Keratinocyte (primary cell): ENCODE measurements around the gene DAGLA. TPM values are rescaled to one million over a fixed set of nuclear protein-coding genes. Genes with fewer than 3 reads are reported as not detected.

ENCODE experiments used
- DNase-seq: peaks from one replicate; pipeline ENCODE4 v3.0.0-alpha.2; 2011; ENCODE audit warnings: low read depth, missing footprints, low spot score
- FAIRE-seq: peaks from 2 replicates; lab custom pipeline; 2011; peaks lifted over from hg19 to GRCh38; lab: Jason Lieb, UNC
- H2AFZ ChIP-seq: 2 replicates; pipeline ENCODE4 v1.6.0; 2012; ENCODE audit warnings: low read length, control low read depth, inconsistent platforms; ENCODE audit not compliant: control insufficient read depth
- H3K27ac ChIP-seq: 2 replicates; pipeline ENCODE4 v1.5.1; 2011; ENCODE audit warnings: low read length; ENCODE audit not compliant: control insufficient read depth, insufficient read depth
- H3K27me3 ChIP-seq: 3 replicates; pipeline ENCODE4 v1.6.0; 2011; ENCODE audit warnings: low read length; ENCODE audit not compliant: control insufficient read depth, insufficient read depth; ENCODE audit errors: extremely low read depth
- H3K36me3 ChIP-seq, 2 experiments: 2 replicates in 1 of 2; 3 replicates in 1 of 2; pipeline ENCODE4 v1.5.1; 2011; ENCODE audit warnings: low read length in 2 of 2, mild to moderate bottlenecking in 1 of 2; ENCODE audit not compliant: control insufficient read depth in 2 of 2, insufficient read depth in 2 of 2; ENCODE audit errors: extremely low read depth in 1 of 2
- H3K4me1 ChIP-seq: 3 replicates; pipeline ENCODE4 v1.5.1; 2011; ENCODE audit warnings: low read length; ENCODE audit not compliant: control insufficient read depth, insufficient read depth; ENCODE audit errors: extremely low read depth
- H3K4me2 ChIP-seq: 3 replicates; pipeline ENCODE4 v1.6.0; 2011; ENCODE audit warnings: low read depth, low read length; ENCODE audit not compliant: control insufficient read depth, insufficient read depth; ENCODE audit errors: extremely low read depth
- H3K4me3 ChIP-seq, 3 experiments: fragments of 200-600 bp in 1 of 3; sonication (generic) in 1 of 3; 2 replicates in 2 of 3; 3 replicates in 1 of 3; pipeline ENCODE4 v1.5.1; 2011 to 2016; ENCODE audit warnings: low read length in 3 of 3, mild to moderate bottlenecking in 3 of 3, control low read depth in 2 of 3, inconsistent platforms in 1 of 3, low read depth in 1 of 3, mixed read lengths in 1 of 3, mixed run types in 1 of 3, moderate library complexity in 1 of 3; ENCODE audit not compliant: control insufficient read depth in 2 of 3, insufficient read depth in 2 of 3; ENCODE audit errors: extremely low read depth in 1 of 3
- H3K79me2 ChIP-seq: 2 replicates; pipeline ENCODE4 v1.6.0; 2012; ENCODE audit warnings: low read length; ENCODE audit not compliant: control insufficient read depth, insufficient read depth
- H3K9ac ChIP-seq: 3 replicates; pipeline ENCODE4 v1.6.0; 2011; ENCODE audit warnings: low read length; ENCODE audit not compliant: control insufficient read depth, insufficient read depth; ENCODE audit errors: extremely low read depth
- H3K9me1 ChIP-seq: 3 replicates; pipeline ENCODE4 v1.6.0; 2011; ENCODE audit warnings: low read length; ENCODE audit not compliant: control insufficient read depth, insufficient read depth; ENCODE audit errors: extremely low read depth
- H3K9me3 ChIP-seq: 2 replicates; pipeline ENCODE4 v1.5.1; 2012; ENCODE audit warnings: low read depth, low read length; ENCODE audit not compliant: control insufficient read depth
- H4K20me1 ChIP-seq: 3 replicates; pipeline ENCODE4 v1.6.0; 2011; ENCODE audit warnings: low read length; ENCODE audit not compliant: control insufficient read depth, insufficient read depth; ENCODE audit errors: extremely low read depth
- CTCF ChIP-seq, 3 experiments: IDR thresholded peaks in 1 of 3; conservative IDR thresholded peaks in 1 of 3; optimal IDR thresholded peaks in 1 of 3; 2 replicates in 2 of 3; 3 replicates in 1 of 3; pipeline versions ENCODE3 to v1.5.1; 2011; ENCODE audit warnings: low read length in 3 of 3, mild to moderate bottlenecking in 3 of 3, moderate library complexity in 2 of 3, control low read depth in 1 of 3, inconsistent platforms in 1 of 3; ENCODE audit not compliant: insufficient read depth in 2 of 3; ENCODE audit errors: extremely low read depth in 1 of 3
- EZH2 ChIP-seq: IDR thresholded peaks from one replicate; pipeline ENCODE4 v1.6.1; 2012; ENCODE audit warnings: inconsistent platforms, mild to moderate bottlenecking, low read length, moderate library complexity
- dilution Hi-C: fragments of 300-500 bp; cut with MboI; formaldehyde crosslinking; loops from one replicate; pipeline ENCODE4 v1.7.0; 2020; ENCODE audit warnings: low sequenced_read_pairs; ENCODE audit not compliant: extremely low pct_ligation_motif_present
- polyA plus RNA-seq, 5 experiments: library from polyadenylated mRNA; depleted of rRNA in 3 of 5; stranded (reverse) in 3 of 5; stranded (forward) in 1 of 5; unstranded in 1 of 5; fragments of >200 nt; gene quantifications; 1 replicate in 1 of 5; 2 replicates in 3 of 5; 3 replicates in 1 of 5; pipeline versions ENCODE4 v1.2.1 to v1.2.3, GENCODE V29; 2011 to 2012; ENCODE audit warnings: missing spikeins in 2 of 5, low read depth in 1 of 5, low replicate concordance in 1 of 5

The DAGLA gene
- polyA plus RNA-seq, 1 donor (not counting 4 experiments of a cell fraction or from before 2014, with no cell fraction given), result 0.03 TPM

- no peaks in the 10 kb centered on the region for H3K9me1 ChIP-seq
- no peaks in the 10 kb centered on the region for H3K79me2 ChIP-seq
- DNase-seq (no peak), FAIRE-seq (no peak)
- peak overlapping the region; percentile 26 for H2AFZ ChIP-seq
- peak overlapping the region; percentile 58 for H3K4me2 ChIP-seq
- peaks cover 14% of the 10 kb centered on the region for H3K4me1 ChIP-seq
- peaks cover 11% of the 10 kb centered on the region for H3K27me3 ChIP-seq
- no peak overlapping the region for H3K27ac ChIP-seq
- peak overlapping the region in 1 of 3 experiments; percentile 28 for H3K4me3 ChIP-seq
- TF ChIP-seq EZH2, result no peak
- no peak for TF ChIP-seq CTCF (optimal IDR thresholded peaks at IDR 0.05 in 1 of 3, IDR thresholded peaks at IDR 0.05 in 1 of 3, conservative IDR thresholded peaks at IDR 0.05 in 1 of 3; ENCODE audit: extremely low read depth in 1 of 3, insufficient read depth in 2 of 3, low read length in 3 of 3)
- H3K9ac ChIP-seq, result no peak overlapping the region
- no peaks in the 10 kb centered on the region for H4K20me1 ChIP-seq
- dilution Hi-C loops, result no loop called here
- no peaks in the 10 kb centered on the region for H3K9me3 ChIP-seq
- no peaks in the 10 kb centered on the region for H3K36me3 ChIP-seq
Measured at GRCh38 chr11:61777234-61778090, 97.3 kb downstream of the DAGLA start.

- TF ChIP-seq EZH2 (no peak), CTCF (optimal IDR thresholded peaks at IDR 0.05 in 1 of 3, IDR thresholded peaks at IDR 0.05 in 1 of 3, conservative IDR thresholded peaks at IDR 0.05 in 1 of 3; ENCODE audit: extremely low read depth in 1 of 3, insufficient read depth in 2 of 3, low read length in 3 of 3) (no peak)
- DNase-seq (no peak), FAIRE-seq (no peak)
- H3K36me3 ChIP-seq, result no peaks in the 10 kb centered on the region
- H3K4me3 ChIP-seq, result no peak overlapping the region
- peaks cover 11% of the 10 kb centered on the region for H3K4me1 ChIP-seq
- no peaks in the 10 kb centered on the region for H3K79me2 ChIP-seq
- H3K9ac ChIP-seq, result no peak overlapping the region
- H3K9me3 ChIP-seq, result no peaks in the 10 kb centered on the region
- no peaks in the 10 kb centered on the region for H3K9me1 ChIP-seq
- dilution Hi-C loops, result no loop called here
- no peak overlapping the region for H3K4me2 ChIP-seq
- peaks cover 11% of the 10 kb centered on the region for H3K27me3 ChIP-seq
- H3K27ac ChIP-seq, result no peak overlapping the region
- H2AFZ ChIP-seq, result no peak overlapping the region
- no peaks in the 10 kb centered on the region for H4K20me1 ChIP-seq
Measured at GRCh38 chr11:61778357-61778886, 98.2 kb downstream of the DAGLA start.
